ENCODE results near the gene ZNF618. TPM values are rescaled to one million over a fixed set of nuclear protein-coding genes. Genes with fewer than 3 reads are reported as not detected.

The ZNF618 gene
- total and polyA plus RNA-seq, 2 experiments from 2014 or later: 12.1 to 22.1 TPM

DNA sequence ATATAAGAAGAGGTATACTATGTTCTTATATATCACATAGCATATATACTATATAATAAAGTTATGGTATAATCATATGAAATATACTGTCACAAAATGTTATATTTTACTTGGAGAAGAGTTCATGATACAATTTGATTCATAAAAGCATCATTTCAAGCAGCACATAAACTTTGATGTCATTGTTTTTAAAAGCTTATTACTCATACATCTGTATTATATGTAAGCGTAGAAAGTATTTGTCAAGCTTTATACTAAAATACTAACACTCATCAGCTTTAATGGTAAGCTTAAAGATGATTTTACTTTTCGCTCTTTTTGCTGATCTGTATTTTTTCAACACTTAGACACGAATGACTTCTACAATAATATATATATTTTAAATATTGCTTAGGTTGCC, 34.0 kb upstream of the ZNF618 start (continued):
- TF ChIP-seq, protein P1, sequence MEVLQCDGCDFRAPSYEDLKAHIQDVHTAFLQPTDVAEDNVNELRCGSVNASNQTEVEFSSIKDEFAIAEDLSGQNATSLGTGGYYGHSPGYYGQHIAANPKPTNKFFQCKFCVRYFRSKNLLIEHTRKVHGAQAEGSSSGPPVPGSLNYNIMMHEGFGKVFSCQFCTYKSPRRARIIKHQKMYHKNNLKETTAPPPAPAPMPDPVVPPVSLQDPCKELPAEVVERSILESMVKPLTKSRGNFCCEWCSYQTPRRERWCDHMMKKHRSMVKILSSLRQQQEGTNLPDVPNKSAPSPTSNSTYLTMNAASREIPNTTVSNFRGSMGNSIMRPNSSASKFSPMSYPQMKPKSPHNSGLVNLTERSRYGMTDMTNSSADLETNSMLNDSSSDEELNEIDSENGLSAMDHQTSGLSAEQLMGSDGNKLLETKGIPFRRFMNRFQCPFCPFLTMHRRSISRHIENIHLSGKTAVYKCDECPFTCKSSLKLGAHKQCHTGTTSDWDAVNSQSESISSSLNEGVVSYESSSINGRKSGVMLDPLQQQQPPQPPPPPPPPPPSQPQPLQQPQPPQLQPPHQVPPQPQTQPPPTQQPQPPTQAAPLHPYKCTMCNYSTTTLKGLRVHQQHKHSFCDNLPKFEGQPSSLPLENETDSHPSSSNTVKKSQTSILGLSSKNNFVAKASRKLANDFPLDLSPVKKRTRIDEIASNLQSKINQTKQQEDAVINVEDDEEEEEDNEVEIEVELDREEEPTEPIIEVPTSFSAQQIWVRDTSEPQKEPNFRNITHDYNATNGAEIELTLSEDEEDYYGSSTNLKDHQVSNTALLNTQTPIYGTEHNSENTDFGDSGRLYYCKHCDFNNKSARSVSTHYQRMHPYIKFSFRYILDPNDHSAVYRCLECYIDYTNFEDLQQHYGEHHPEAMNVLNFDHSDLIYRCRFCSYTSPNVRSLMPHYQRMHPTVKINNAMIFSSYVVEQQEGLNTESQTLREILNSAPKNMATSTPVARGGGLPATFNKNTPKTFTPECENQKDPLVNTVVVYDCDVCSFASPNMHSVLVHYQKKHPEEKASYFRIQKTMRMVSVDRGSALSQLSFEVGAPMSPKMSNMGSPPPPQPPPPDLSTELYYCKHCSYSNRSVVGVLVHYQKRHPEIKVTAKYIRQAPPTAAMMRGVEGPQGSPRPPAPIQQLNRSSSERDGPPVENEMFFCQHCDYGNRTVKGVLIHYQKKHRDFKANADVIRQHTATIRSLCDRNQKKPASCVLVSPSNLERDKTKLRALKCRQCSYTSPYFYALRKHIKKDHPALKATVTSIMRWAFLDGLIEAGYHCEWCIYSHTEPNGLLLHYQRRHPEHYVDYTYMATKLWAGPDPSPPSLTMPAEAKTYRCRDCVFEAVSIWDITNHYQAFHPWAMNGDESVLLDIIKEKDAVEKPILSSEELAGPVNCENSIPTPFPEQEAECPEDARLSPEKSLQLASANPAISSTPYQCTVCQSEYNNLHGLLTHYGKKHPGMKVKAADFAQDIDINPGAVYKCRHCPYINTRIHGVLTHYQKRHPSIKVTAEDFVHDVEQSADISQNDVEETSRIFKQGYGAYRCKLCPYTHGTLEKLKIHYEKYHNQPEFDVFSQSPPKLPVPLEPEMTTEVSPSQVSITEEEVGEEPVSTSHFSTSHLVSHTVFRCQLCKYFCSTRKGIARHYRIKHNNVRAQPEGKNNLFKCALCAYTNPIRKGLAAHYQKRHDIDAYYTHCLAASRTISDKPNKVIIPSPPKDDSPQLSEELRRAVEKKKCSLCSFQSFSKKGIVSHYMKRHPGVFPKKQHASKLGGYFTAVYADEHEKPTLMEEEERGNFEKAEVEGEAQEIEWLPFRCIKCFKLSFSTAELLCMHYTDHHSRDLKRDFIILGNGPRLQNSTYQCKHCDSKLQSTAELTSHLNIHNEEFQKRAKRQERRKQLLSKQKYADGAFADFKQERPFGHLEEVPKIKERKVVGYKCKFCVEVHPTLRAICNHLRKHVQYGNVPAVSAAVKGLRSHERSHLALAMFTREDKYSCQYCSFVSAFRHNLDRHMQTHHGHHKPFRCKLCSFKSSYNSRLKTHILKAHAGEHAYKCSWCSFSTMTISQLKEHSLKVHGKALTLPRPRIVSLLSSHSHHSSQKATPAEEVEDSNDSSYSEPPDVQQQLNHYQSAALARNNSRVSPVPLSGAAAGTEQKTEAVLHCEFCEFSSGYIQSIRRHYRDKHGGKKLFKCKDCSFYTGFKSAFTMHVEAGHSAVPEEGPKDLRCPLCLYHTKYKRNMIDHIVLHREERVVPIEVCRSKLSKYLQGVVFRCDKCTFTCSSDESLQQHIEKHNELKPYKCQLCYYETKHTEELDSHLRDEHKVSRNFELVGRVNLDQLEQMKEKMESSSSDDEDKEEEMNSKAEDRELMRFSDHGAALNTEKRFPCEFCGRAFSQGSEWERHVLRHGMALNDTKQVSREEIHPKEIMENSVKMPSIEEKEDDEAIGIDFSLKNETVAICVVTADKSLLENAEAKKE (CRISPR knock-in tag; IDR thresholded peaks at IDR 0.05): no peak
- TF ChIP-seq EZH2phosphoT487 (IDR thresholded peaks at IDR 0.05; ENCODE audit: unreplicated experiment) (no peak), ZNF331 (CRISPR knock-in tag; IDR thresholded peaks at IDR 0.05; ENCODE audit: low read depth) (no peak)

DNA sequence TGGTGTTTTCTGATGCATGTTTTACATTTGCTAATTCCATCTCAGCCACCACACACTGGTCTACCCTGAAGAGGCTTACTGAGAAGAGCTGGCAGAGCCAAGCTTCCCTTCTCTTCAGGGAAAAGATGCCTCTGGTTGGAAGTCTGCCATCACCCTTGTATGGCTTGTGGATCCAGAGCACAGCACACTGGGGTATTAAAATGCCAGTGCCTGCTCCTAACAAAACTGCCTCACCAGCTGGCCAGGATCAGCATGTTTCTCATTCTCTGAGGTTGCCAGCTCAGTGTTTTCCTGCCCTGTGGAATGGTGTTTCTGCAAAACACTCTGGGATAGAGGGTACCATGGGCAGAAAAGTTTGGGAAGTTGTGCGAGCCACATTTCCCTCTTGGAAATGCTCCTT, 31.6 kb upstream of the ZNF618 start:
- no peaks in the 10 kb centered on the region for H3K4me1 Mint-ChIP-seq
- ATAC-seq: no peak
- no peak for DNase-seq (ENCODE audit: low spot score)
- no peaks in the 10 kb centered on the region for H3K4me1 ChIP-seq (ENCODE audit: insufficient read depth)
- H4K20me1 ChIP-seq (replicated peaks; ENCODE audit: insufficient read depth): no peaks in the 10 kb centered on the region
- no peak overlapping the region for H2AFZ ChIP-seq
- H3K27ac Mint-ChIP-seq: no peak overlapping the region
- H3F3A ChIP-seq (replicated peaks; ENCODE audit: low read depth): no peaks in the 10 kb centered on the region
- H3K27me3 ChIP-seq (ENCODE audit: insufficient read depth): no peaks in the 10 kb centered on the region
- no peak overlapping the region for H3K27ac ChIP-seq (ENCODE audit: low read depth)
- H3K79me2 ChIP-seq (replicated peaks; ENCODE audit: insufficient read depth): no peaks in the 10 kb centered on the region
- H3K4me3 Mint-ChIP-seq: no peak overlapping the region
- H3K9me2 ChIP-seq (ENCODE audit: insufficient read depth): no peaks in the 10 kb centered on the region; the same call in 1 of the 2 replicates
- H3K9me3 Mint-ChIP-seq: no peaks in the 10 kb centered on the region; the same call in 2 of the 3 replicates
- H3K4me2 ChIP-seq: no peak overlapping the region
- no peak overlapping the region for H3K4me3 ChIP-seq
- no peaks in the 10 kb centered on the region for H3K27me3 Mint-ChIP-seq (ENCODE audit: insufficient read depth, low read depth, poor library complexity)
- no peaks in the 10 kb centered on the region; the same call in 2 of the 3 replicates for H3K36me3 Mint-ChIP-seq (ENCODE audit: low read depth)
- H3K36me3 ChIP-seq (ENCODE audit: insufficient read depth): no peaks in the 10 kb centered on the region
- no peak for TF ChIP-seq STAT1 (IDR thresholded peaks at IDR 0.05; ENCODE audit: unreplicated experiment)
- TF ChIP-seq, protein P1 (CRISPR knock-in tag; IDR thresholded peaks at IDR 0.05): no peak
- no peak for TF ChIP-seq ZNF331 (CRISPR knock-in tag; IDR thresholded peaks at IDR 0.05; ENCODE audit: low read depth)
- TF ChIP-seq, protein P2, sequence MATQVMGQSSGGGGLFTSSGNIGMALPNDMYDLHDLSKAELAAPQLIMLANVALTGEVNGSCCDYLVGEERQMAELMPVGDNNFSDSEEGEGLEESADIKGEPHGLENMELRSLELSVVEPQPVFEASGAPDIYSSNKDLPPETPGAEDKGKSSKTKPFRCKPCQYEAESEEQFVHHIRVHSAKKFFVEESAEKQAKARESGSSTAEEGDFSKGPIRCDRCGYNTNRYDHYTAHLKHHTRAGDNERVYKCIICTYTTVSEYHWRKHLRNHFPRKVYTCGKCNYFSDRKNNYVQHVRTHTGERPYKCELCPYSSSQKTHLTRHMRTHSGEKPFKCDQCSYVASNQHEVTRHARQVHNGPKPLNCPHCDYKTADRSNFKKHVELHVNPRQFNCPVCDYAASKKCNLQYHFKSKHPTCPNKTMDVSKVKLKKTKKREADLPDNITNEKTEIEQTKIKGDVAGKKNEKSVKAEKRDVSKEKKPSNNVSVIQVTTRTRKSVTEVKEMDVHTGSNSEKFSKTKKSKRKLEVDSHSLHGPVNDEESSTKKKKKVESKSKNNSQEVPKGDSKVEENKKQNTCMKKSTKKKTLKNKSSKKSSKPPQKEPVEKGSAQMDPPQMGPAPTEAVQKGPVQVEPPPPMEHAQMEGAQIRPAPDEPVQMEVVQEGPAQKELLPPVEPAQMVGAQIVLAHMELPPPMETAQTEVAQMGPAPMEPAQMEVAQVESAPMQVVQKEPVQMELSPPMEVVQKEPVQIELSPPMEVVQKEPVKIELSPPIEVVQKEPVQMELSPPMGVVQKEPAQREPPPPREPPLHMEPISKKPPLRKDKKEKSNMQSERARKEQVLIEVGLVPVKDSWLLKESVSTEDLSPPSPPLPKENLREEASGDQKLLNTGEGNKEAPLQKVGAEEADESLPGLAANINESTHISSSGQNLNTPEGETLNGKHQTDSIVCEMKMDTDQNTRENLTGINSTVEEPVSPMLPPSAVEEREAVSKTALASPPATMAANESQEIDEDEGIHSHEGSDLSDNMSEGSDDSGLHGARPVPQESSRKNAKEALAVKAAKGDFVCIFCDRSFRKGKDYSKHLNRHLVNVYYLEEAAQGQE (IDR thresholded peaks at IDR 0.05; ENCODE audit: unreplicated experiment): no peak
